DOHH2 (cell line): ENCODE data around the gene BACE2.

Experiments
- H3F3A ChIP-seq: fragments of 200-600 bp; sonication (generic), shearing (Covaris generic); 2 replicates; pipeline ENCODE4 v1.6.0; 2016; ENCODE audit warnings: antibody characterized with exemption, mild to moderate bottlenecking; ENCODE audit not compliant: control insufficient read depth, insufficient read depth
- H3K27ac ChIP-seq: fragments of 200-600 bp; sonication (generic); 2 replicates; pipeline ENCODE4 v1.5.1; 2014; ENCODE audit warnings: low read depth, mild to moderate bottlenecking, low read length, moderate library complexity
- H3K27me3 ChIP-seq: fragments of 200-600 bp; sonication (generic); 2 replicates; pipeline ENCODE4 v1.6.1; 2014; ENCODE audit warnings: mild to moderate bottlenecking, low read length, mixed read lengths; ENCODE audit not compliant: control insufficient read depth
- H3K36me3 ChIP-seq: fragments of 200-600 bp; sonication (generic); 2 replicates; pipeline ENCODE4 v1.6.1; 2014; ENCODE audit warnings: mild to moderate bottlenecking, low read length, moderate library complexity, mixed read lengths; ENCODE audit not compliant: control insufficient read depth
- H3K4me1 ChIP-seq: fragments of 200-600 bp; sonication (generic); 2 replicates; pipeline ENCODE4 v1.6.1; 2014; ENCODE audit warnings: mild to moderate bottlenecking, low read length, mixed read lengths; ENCODE audit not compliant: control insufficient read depth
- H3K4me2 ChIP-seq: fragments of 200-600 bp; sonication (generic); 2 replicates; pipeline ENCODE4 v1.6.0; 2014; ENCODE audit warnings: mild to moderate bottlenecking, low read length, moderate library complexity
- H3K4me3 ChIP-seq: fragments of 200-600 bp; sonication (generic); 2 replicates; pipeline ENCODE4 v1.5.1; 2014; ENCODE audit warnings: mild to moderate bottlenecking, low read length, mixed read lengths
- H3K79me2 ChIP-seq: fragments of 200-600 bp; sonication (generic); 2 replicates; pipeline ENCODE4 v1.6.1; 2014; ENCODE audit warnings: mild to moderate bottlenecking, low read length, mixed read lengths; ENCODE audit not compliant: control insufficient read depth
- H3K9me2 ChIP-seq: fragments of 200-600 bp; sonication (generic); replicated peaks from 2 replicates; pipeline ENCODE4 v1.6.1; 2014; ENCODE audit warnings: mild to moderate bottlenecking, low read length, mixed read lengths; ENCODE audit not compliant: control insufficient read depth
- H3K9me3 ChIP-seq: fragments of 200-600 bp; sonication (generic); 2 replicates; pipeline ENCODE4 v1.6.1; 2014; ENCODE audit warnings: antibody characterized with exemption, low read length, mixed read lengths; ENCODE audit not compliant: control insufficient read depth, insufficient read depth
- H4K20me1 ChIP-seq: fragments of 200-600 bp; sonication (generic); 2 replicates; pipeline ENCODE4 v1.6.0; 2014; ENCODE audit warnings: low read depth, mild to moderate bottlenecking, antibody characterized with exemption, low read length, moderate library complexity; ENCODE audit not compliant: control insufficient read depth, insufficient read depth
- CTCF ChIP-seq: fragments of 200-600 bp; sonication (generic); IDR thresholded peaks from one replicate; pipeline ENCODE4 v1.5.1; 2014; ENCODE audit warnings: antibody characterized with exemption, mild to moderate bottlenecking, low read depth, low read length; ENCODE audit not compliant: poor library complexity, severe bottlenecking
- EZH2phosphoT487 ChIP-seq: fragments of 200-600 bp; sonication (generic); IDR thresholded peaks from 2 replicates; pipeline ENCODE4 v1.6.1; 2017; ENCODE audit warnings: borderline replicate concordance, mild to moderate bottlenecking, antibody characterized with exemption, low read length, moderate library complexity, mixed read lengths

The BACE2 gene

DNA sequence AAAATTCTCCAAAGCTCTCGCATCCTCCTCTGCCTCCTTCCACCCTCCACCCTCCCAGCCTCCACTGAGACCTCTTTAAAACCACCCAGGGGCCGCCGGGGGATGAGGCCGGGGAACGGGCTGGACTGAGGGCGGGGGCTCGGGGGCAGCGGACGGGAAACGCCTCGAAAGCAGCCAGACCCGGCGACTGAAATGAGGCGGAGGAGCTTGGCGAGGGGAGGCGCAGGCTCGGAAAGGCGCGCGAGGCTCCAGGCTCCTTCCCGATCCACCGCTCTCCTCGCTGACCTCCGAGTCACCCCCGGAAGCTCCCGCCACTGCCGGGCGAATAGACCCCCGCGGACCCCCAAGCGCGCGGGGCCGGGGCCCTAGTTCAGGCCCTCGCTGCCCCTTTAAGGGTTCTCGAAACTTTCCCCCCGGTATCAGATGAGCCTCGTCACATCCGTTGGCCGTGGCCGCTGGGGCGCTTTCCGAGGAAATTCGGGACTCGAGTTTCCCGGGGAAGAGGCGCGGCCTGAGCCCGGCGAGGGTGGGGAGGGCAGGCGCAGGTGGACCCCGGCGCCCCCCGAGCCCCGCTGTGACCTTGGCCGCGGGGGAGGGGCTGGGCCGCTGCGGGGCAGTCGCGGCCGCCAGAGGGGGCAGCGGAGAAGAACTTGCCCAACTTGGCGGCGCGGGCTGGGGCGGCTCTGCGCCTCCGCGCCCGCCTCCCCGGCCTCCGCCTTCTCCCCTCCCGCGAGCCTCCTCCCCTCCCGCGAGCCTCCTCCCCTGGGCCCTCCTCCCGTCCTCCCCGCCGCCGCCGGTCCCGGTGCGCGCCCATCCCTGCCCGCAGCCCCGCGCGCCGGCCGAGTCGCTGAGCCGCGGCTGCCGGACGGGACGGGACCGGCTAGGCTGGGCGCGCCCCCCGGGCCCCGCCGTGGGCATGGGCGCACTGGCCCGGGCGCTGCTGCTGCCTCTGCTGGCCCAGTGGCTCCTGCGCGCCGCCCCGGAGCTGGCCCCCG lies at the start of gene BACE2:
TSS of gene BACE2 (plus strand) at position 813 of the 995 bp plus-strand sequence. CDS start at position 917, 104 bp downstream.
- Histone ChIP-seq H4K20me1 (no peaks in the 10 kb centered on the region), H3K36me3 (no peaks in the 10 kb centered on the region), H3K79me2 (no peaks in the 10 kb centered on the region), H3K4me1 (no peaks in the 10 kb centered on the region), H3K9me3 (no peaks in the 10 kb centered on the region), H3K27ac (no peak within 1 kb of the TSS), H3K27me3 (peaks cover 5% of the 10 kb centered on the region; the same call in 1 of the 2 replicates), H3K4me3 (no peak within 1 kb of the TSS), H3K9me2 (no peaks in the 10 kb centered on the region), H3K4me2 (no peak within 1 kb of the TSS), H3F3A (no peaks in the 10 kb centered on the region)
- TF ChIP-seq CTCF (no peak), EZH2phosphoT487 (no peak)

- Histone ChIP-seq H3K9me2 (no peaks in the 10 kb centered on the region), H3K4me1 (no peaks in the 10 kb centered on the region), H3F3A (no peaks in the 10 kb centered on the region), H3K79me2 (no peaks in the 10 kb centered on the region), H3K36me3 (no peaks in the 10 kb centered on the region), H3K4me2 (no peak overlapping the region), H3K4me3 (no peak overlapping the region), H3K27ac (no peak overlapping the region), H4K20me1 (no peaks in the 10 kb centered on the region), H3K27me3 (no peaks in the 10 kb centered on the region), H3K9me3 (no peaks in the 10 kb centered on the region)
- no peak for TF ChIP-seq EZH2phosphoT487
- no peak for TF ChIP-seq CTCF
Measured at GRCh38 chr21:41119901-41120300, 48.1 kb upstream of the BACE2 start.

- Histone ChIP-seq H3F3A (no peaks in the 10 kb centered on the region), H3K4me3 (no peak overlapping the region), H3K4me1 (no peaks in the 10 kb centered on the region), H3K27me3 (no peaks in the 10 kb centered on the region), H3K79me2 (no peaks in the 10 kb centered on the region), H4K20me1 (no peaks in the 10 kb centered on the region), H3K4me2 (no peak overlapping the region), H3K9me2 (no peaks in the 10 kb centered on the region), H3K27ac (no peak overlapping the region), H3K9me3 (no peaks in the 10 kb centered on the region), H3K36me3 (no peaks in the 10 kb centered on the region)
- TF ChIP-seq CTCF (no peak), EZH2phosphoT487 (no peak)
Measured at GRCh38 chr21:41120997-41121396, 47.0 kb upstream of the BACE2 start.
